Activated CD4-positive, alpha-beta T cell treated with anti-CD3 and anti-CD28 coated beads for 1 hour (primary cell): Measurements from ENCODE around the gene OR3A2.
"Not testable (repeated sequence)": the region's sequence is repeated elsewhere in the genome, so short reads cannot be mapped to it uniquely, and the experiment has no call there.

Experiments used
- DNase-seq: peaks from one replicate; pipeline ENCODE4 v3.0.0-alpha.2; 2020

OR3A2 gene

GRCh38 chr17:3385869-3386816, at the start of gene OR3A2:
OR3A2 (minus strand) TSS chr17:3386308.
- DNase-seq: no peak

- DNase-seq: no peak
These were observed 47.6 kb upstream of the OR3A2 start, which contains the start of gene OR1E2 for GRCh38 chr17:3433741-3434140. OR1E2 (minus strand) TSS chr17:3433841; CDS start chr17:3433841, 0 bp downstream.

- DNase-seq: not testable (repeated sequence)
These were observed 47.1 kb upstream of the OR3A2 start for GRCh38 chr17:3433215-3433614.

- DNase-seq: no peak
These were observed 32.1 kb upstream of the OR3A2 start for GRCh38 chr17:3418222-3418621.

- DNase-seq: no peak
These were observed 29.5 kb upstream of the OR3A2 start for GRCh38 chr17:3415610-3416009.

GRCh38 chr17:3412216-3412615, 26.1 kb upstream of the OR3A2 start:
- DNase-seq: not testable (repeated sequence)

GRCh38 chr17:3411070-3411469, 25.0 kb upstream of the OR3A2 start, which contains the start of gene OR3A3:
OR3A3 (plus strand) TSS chr17:3411370.
- DNase-seq: no peak

GRCh38 chr17:3403856-3404255, 17.7 kb upstream of the OR3A2 start:
- not testable (repeated sequence) for DNase-seq

- DNase-seq: no peak
These were observed 15.7 kb upstream of the OR3A2 start for GRCh38 chr17:3401786-3402185.

- DNase-seq: no peak
These were observed 13.9 kb upstream of the OR3A2 start for GRCh38 chr17:3400055-3400454.

- no peak for DNase-seq
These were observed 12.2 kb upstream of the OR3A2 start, which contains the start of gene OR1E1 for GRCh38 chr17:3398310-3398709. OR1E1 (minus strand) TSS chr17:3398410; CDS start chr17:3398410, 0 bp downstream.

- not testable (repeated sequence) for DNase-seq
These were observed 11.7 kb upstream of the OR3A2 start for GRCh38 chr17:3397801-3398200.

- DNase-seq: no peak
These were observed 3.7 kb upstream of the OR3A2 start for GRCh38 chr17:3389791-3390190.

- DNase-seq: no peak
These were observed 4.2 kb downstream of the OR3A2 start for GRCh38 chr17:3381957-3382356.

GRCh38 chr17:3378321-3378720, 7.8 kb downstream of the OR3A2 start:
- no peak for DNase-seq

- DNase-seq: not testable (repeated sequence)
These were observed 14.9 kb downstream of the OR3A2 start for GRCh38 chr17:3371167-3371566.

- not testable (repeated sequence) for DNase-seq
These were observed 43.3 kb downstream of the OR3A2 start for GRCh38 chr17:3342782-3343181.

GRCh38 chr17:3335876-3336275, 50.2 kb downstream of the OR3A2 start:
- no peak for DNase-seq

GRCh38 chr17:3318336-3318735, 67.8 kb downstream of the OR3A2 start:
- DNase-seq: no peak

- no peak for DNase-seq
These were observed 69.3 kb downstream of the OR3A2 start for GRCh38 chr17:3316836-3317235.

- no peak for DNase-seq
These were observed 77.5 kb downstream of the OR3A2 start for GRCh38 chr17:3308603-3309002.

GRCh38 chr17:3298260-3298659, 87.8 kb downstream of the OR3A2 start, which contains the start of gene OR3A1:
OR3A1 (minus strand) TSS chr17:3298360; CDS start chr17:3292582, 5,778 bp downstream.
- no peak for DNase-seq

GRCh38 chr17:3295632-3296031, 90.5 kb downstream of the OR3A2 start:
- no peak for DNase-seq

- DNase-seq: not testable (repeated sequence)
These were observed 92.6 kb downstream of the OR3A2 start for GRCh38 chr17:3293548-3293947.
